Adrenal gland (tissue), 5 donors: ENCODE data around the gene CTBP1.

Experiments
- CTCF ChIP-seq, 6 experiments: fragments of 450-650 bp in 4 of 6; fragments of 200-600 bp in 2 of 6; sonication (generic) in 1 of 6; IDR thresholded peaks; 1 replicate in 5 of 6; 2 replicates in 1 of 6; pipeline versions ENCODE4 v1.5.1 to v1.8.0; 2016 to 2021; ENCODE audit warnings: antibody characterized with exemption in 6 of 6, mild to moderate bottlenecking in 2 of 6, moderate library complexity in 1 of 6
- POLR2A ChIP-seq, 2 donors: fragments of 450-650 bp; IDR thresholded peaks; one replicate each; pipeline ENCODE4 v1.6.1; 2017; ENCODE audit warnings: antibody characterized with exemption in 2 of 2, mild to moderate bottlenecking in 2 of 2, moderate library complexity in 1 of 2
- donor health status: DM: no; HTN: no; CAD: no.

GRCh38 chr4:1249731-1250526, 999 bp upstream of the CTBP1 start:
- TF ChIP-seq CTCF (IDR thresholded peaks at IDR 0.05) (no peak), POLR2A (IDR thresholded peaks at IDR 0.05) (peak in 1 of 2 donors; percentile 22)
